ENCODE results near the gene ARF1. TPM values are rescaled to one million over a fixed set of nuclear protein-coding genes. Genes with fewer than 3 reads are reported as not detected.
A peak's percentile ranks its signal among the peaks of the same experiment; 100 is the strongest.

Gene ARF1
- total and polyA plus RNA-seq, 2 donors (not counting 1 experiment from before 2014, with no cell fraction given) = 193 to 389 TPM

DNA sequence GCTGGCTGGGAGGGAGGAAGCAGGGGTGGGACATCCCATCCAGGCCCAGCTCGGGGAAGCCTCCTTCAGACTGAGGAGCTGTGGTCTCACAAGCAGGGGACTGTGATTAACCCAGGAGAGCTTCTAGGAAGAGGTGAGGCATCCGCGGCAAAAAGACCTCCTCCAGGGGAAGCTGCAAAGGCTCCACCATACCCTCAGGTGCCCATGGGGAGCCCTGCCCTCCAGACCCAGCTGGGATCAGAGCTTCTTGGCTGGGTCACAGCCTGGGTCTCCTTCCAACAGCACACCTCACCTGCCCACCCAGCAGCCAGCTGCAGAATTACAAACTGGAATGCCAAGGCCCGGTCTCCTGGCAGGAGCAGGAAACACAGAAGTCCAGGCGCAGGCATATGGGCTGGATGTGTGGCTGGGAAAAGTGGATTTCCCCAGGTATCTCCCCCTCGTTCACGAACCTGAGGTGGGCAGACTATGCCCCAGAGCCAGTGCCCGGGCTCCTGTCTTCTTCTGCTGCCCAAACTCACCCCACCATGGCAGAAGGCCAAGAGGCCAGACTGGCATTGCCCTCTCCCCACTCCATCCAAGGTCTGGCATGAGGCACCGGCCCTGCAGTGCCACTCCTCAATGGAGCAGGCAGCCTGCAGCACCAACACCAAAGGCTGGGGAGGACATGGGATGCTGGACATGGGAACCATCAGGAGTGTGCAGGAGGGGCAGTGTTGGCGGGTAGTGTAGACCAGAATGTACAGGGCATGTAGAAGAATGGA, 15.4 kb upstream of the ARF1 start:
- H4K20me1 ChIP-seq (ENCODE audit: control insufficient read depth, insufficient read depth, low read length, poor library complexity, severe bottlenecking) = no peaks in the 10 kb centered on the region
- no peaks in the 10 kb centered on the region for H3K9me3 Mint-ChIP-seq (ENCODE audit: insufficient read depth)
- ATAC-seq (ENCODE audit: low read depth) (no peak), DNase-seq (peak; percentile 8)
- no peak overlapping the region for H2AFZ ChIP-seq (ENCODE audit: insufficient read depth, low read depth, low read length, poor library complexity, severe bottlenecking)
- peaks cover 8% of the 10 kb centered on the region for H3K27me3 Mint-ChIP-seq
- intact Hi-C loops (cut with micrococcal nuclease) = no loop called here
- 78% methylated on average over 7 of the region's 10 CpGs for WGBS (ENCODE audit: insufficient coverage)
- H3K4me1 ChIP-seq (ENCODE audit: control insufficient read depth in 2 of 2, insufficient read depth in 2 of 2, low read length in 2 of 2) = peaks cover 0 to under 1% of the 10 kb centered on the region in 2 donors
- ChIA-PET POLR2A (no interaction called here), CTCF (interaction anchor here (0.6 kb wide), 1 partner anchor 12 kb away, joined by 3 read pairs; no protein-coding TSS in a partner anchor)
- no peaks in the 10 kb centered on the region for H3K36me3 ChIP-seq (replicated peaks in 1 of 2; ENCODE audit: control extremely low read depth in 1 of 2, control insufficient read depth in 1 of 2, extremely low read depth in 1 of 2, insufficient read depth in 2 of 2, low read length in 1 of 2)
- H3K4me3 ChIP-seq (ENCODE audit: control extremely low read depth in 1 of 5, extremely low read depth in 1 of 5, insufficient read depth in 1 of 5, low read depth in 2 of 5, low read length in 4 of 5) = no peak overlapping the region
- TF ChIP-seq, protein P1, sequence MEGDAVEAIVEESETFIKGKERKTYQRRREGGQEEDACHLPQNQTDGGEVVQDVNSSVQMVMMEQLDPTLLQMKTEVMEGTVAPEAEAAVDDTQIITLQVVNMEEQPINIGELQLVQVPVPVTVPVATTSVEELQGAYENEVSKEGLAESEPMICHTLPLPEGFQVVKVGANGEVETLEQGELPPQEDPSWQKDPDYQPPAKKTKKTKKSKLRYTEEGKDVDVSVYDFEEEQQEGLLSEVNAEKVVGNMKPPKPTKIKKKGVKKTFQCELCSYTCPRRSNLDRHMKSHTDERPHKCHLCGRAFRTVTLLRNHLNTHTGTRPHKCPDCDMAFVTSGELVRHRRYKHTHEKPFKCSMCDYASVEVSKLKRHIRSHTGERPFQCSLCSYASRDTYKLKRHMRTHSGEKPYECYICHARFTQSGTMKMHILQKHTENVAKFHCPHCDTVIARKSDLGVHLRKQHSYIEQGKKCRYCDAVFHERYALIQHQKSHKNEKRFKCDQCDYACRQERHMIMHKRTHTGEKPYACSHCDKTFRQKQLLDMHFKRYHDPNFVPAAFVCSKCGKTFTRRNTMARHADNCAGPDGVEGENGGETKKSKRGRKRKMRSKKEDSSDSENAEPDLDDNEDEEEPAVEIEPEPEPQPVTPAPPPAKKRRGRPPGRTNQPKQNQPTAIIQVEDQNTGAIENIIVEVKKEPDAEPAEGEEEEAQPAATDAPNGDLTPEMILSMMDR (IDR thresholded peaks at IDR 0.05) = no peak
- TF ChIP-seq EZH2 (IDR thresholded peaks at IDR 0.05; ENCODE audit: borderline replicate concordance, insufficient read depth, low read depth, low read length, poor library complexity, severe bottlenecking) = no peak
- H3K27me3 ChIP-seq (replicated peaks in 1 of 4; ENCODE audit: control extremely low read depth in 1 of 4, control insufficient read depth in 3 of 4, insufficient read depth in 4 of 4, low read length in 3 of 4) = peaks cover 0 to 74% (median 24%) of the 10 kb centered on the region in 4 experiments
- H3K9me3 ChIP-seq (ENCODE audit: control extremely low read depth in 1 of 3, control insufficient read depth in 2 of 3, insufficient read depth in 1 of 3, low read length in 2 of 3) = peaks cover 0 to 12% (median 0%) of the 10 kb centered on the region in 3 donors
- no peak overlapping the region for H3K4me2 ChIP-seq (replicated peaks; ENCODE audit: low read depth, low read length, poor library complexity, severe bottlenecking)
- no peak overlapping the region for H3K4me3 Mint-ChIP-seq
- H3K27ac ChIP-seq (ENCODE audit: low read length in 2 of 2) = no peak overlapping the region
- no peak overlapping the region for H3K9ac ChIP-seq (ENCODE audit: low read length)
- no peaks in the 10 kb centered on the region for H3K4me1 Mint-ChIP-seq
- H3K79me2 ChIP-seq (ENCODE audit: control insufficient read depth, insufficient read depth, low read length) = no peaks in the 10 kb centered on the region
- no peak overlapping the region for H3K27ac Mint-ChIP-seq

DNA sequence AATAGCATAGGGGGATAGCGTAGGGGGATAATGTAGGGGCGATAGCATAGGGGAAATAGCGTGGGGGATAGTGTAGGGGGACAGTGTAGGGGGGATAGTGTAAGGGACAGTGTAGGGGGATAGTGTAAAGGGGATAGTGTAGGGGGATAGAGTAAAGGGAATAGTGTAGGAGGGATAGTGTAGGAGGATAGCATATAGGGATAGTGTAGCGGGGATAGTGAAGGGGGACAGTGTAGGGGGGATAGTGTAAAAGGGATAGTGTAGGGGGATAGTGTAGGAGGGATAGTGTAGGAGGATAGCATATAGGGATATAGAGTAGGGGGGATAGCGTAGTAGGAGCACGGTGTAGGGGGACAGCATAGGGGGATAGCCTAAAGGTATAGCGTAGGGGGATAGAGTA, 14.1 kb upstream of the ARF1 start:
- Mint-ChIP-seq H3K27me3 (peaks cover 8% of the 10 kb centered on the region), H3K4me3 (no peak overlapping the region), H3K4me1 (no peaks in the 10 kb centered on the region), H3K9me3 (ENCODE audit: insufficient read depth) (no peaks in the 10 kb centered on the region), H3K27ac (no peak overlapping the region)
- ATAC-seq (ENCODE audit: low read depth) (no peak), DNase-seq (no peak)
- Histone ChIP-seq H3K27ac (ENCODE audit: low read length in 2 of 2) (no peak overlapping the region), H3K9ac (ENCODE audit: low read length) (no peak overlapping the region), H3K27me3 (replicated peaks in 1 of 4; ENCODE audit: control extremely low read depth in 1 of 4, control insufficient read depth in 3 of 4, insufficient read depth in 4 of 4, low read length in 3 of 4) (peaks cover 0 to 61% (median 18%) of the 10 kb centered on the region in 4 experiments), H2AFZ (ENCODE audit: insufficient read depth, low read depth, low read length, poor library complexity, severe bottlenecking) (no peak overlapping the region), H3K4me1 (ENCODE audit: control insufficient read depth in 2 of 2, insufficient read depth in 2 of 2, low read length in 2 of 2) (no peaks in the 10 kb centered on the region), H4K20me1 (ENCODE audit: control insufficient read depth, insufficient read depth, low read length, poor library complexity, severe bottlenecking) (no peaks in the 10 kb centered on the region), H3K4me3 (ENCODE audit: control extremely low read depth in 1 of 5, extremely low read depth in 1 of 5, insufficient read depth in 1 of 5, low read depth in 2 of 5, low read length in 4 of 5) (no peak overlapping the region), H3K4me2 (replicated peaks; ENCODE audit: low read depth, low read length, poor library complexity, severe bottlenecking) (no peak overlapping the region), H3K9me3 (ENCODE audit: control extremely low read depth in 1 of 3, control insufficient read depth in 2 of 3, insufficient read depth in 1 of 3, low read length in 2 of 3) (peaks cover 0 to 11% (median 0%) of the 10 kb centered on the region in 3 donors), H3K79me2 (ENCODE audit: control insufficient read depth, insufficient read depth, low read length) (no peaks in the 10 kb centered on the region), H3K36me3 (replicated peaks in 1 of 2; ENCODE audit: control extremely low read depth in 1 of 2, control insufficient read depth in 1 of 2, extremely low read depth in 1 of 2, insufficient read depth in 2 of 2, low read length in 1 of 2) (no peaks in the 10 kb centered on the region)
- ChIA-PET CTCF (no interaction called here), POLR2A (no interaction called here)
- intact Hi-C loops (cut with micrococcal nuclease) = no loop called here
- 87% methylated on average over 7 of the region's 7 CpGs for WGBS (ENCODE audit: insufficient coverage)
- TF ChIP-seq, protein P1 (IDR thresholded peaks at IDR 0.05) = no peak
- no peak for TF ChIP-seq EZH2 (IDR thresholded peaks at IDR 0.05; ENCODE audit: borderline replicate concordance, insufficient read depth, low read depth, low read length, poor library complexity, severe bottlenecking)

Measured in B cell (primary cell).